Karpas-422 (cell line): Measurements from ENCODE around the gene CLIC1. TPM values are rescaled to one million over a fixed set of nuclear protein-coding genes. Genes with fewer than 3 reads are reported as not detected.

Experiments
- DNase-seq: peaks from one replicate; pipeline ENCODE4 v3.0.0-alpha.2; 2015
- H2AFZ ChIP-seq: fragments of 200-600 bp; sonication (generic); 2 replicates; pipeline ENCODE4 v1.6.1; 2014; ENCODE audit warnings: antibody characterized with exemption, low read length, mixed read lengths
- H3K27ac ChIP-seq: fragments of 200-600 bp; sonication (generic); 2 replicates; pipeline ENCODE4 v1.5.1; 2014; ENCODE audit warnings: mild to moderate bottlenecking, low read length, moderate library complexity
- H3K27me3 ChIP-seq: fragments of 200-600 bp; sonication (generic); 2 replicates; pipeline ENCODE4 v1.6.1; 2014; ENCODE audit warnings: low read length, mixed read lengths
- H3K36me3 ChIP-seq: fragments of 200-600 bp; sonication (generic); 2 replicates; pipeline ENCODE4 v1.6.1; 2014; ENCODE audit warnings: low read length, mixed read lengths; ENCODE audit not compliant: insufficient read depth
- H3K4me1 ChIP-seq: fragments of 200-600 bp; sonication (generic); 2 replicates; pipeline ENCODE4 v1.6.1; 2014; ENCODE audit warnings: mild to moderate bottlenecking, low read length, mixed read lengths
- H3K4me2 ChIP-seq: fragments of 200-600 bp; sonication (generic); 2 replicates; pipeline ENCODE4 v1.6.1; 2014; ENCODE audit warnings: low read length, low read depth, mild to moderate bottlenecking; ENCODE audit not compliant: poor library complexity, severe bottlenecking
- H3K4me3 ChIP-seq: fragments of 200-600 bp; sonication (generic); 2 replicates; pipeline ENCODE4 v1.5.1; 2014; ENCODE audit warnings: mild to moderate bottlenecking, antibody characterized with exemption, low read length, mixed read lengths
- H3K79me2 ChIP-seq: fragments of 200-600 bp; sonication (generic); 2 replicates; pipeline ENCODE4 v1.6.1; 2014; ENCODE audit warnings: mild to moderate bottlenecking, low read length, mixed read lengths
- H3K9ac ChIP-seq: fragments of 200-600 bp; sonication (generic); 2 replicates; pipeline ENCODE4 v1.6.0; 2014; ENCODE audit warnings: low read length
- H3K9me2 ChIP-seq: fragments of 200-600 bp; sonication (generic), shearing (Covaris generic); replicated peaks from 2 replicates; pipeline ENCODE4 v1.6.0; 2014; ENCODE audit warnings: mild to moderate bottlenecking, low read length, moderate library complexity; ENCODE audit not compliant: insufficient read depth
- H3K9me3 ChIP-seq: fragments of 300-700, 200-600 bp; sonication (generic); 2 replicates; pipeline ENCODE4 v1.6.1; 2014; ENCODE audit warnings: low read length, mixed read lengths
- H4K20me1 ChIP-seq: fragments of 200-600 bp; sonication (generic); 2 replicates; pipeline ENCODE4 v1.6.1; 2014; ENCODE audit warnings: mild to moderate bottlenecking, antibody characterized with exemption, low read length, low read depth; ENCODE audit not compliant: insufficient read depth
- total RNA-seq: library from RNA; depleted of rRNA; stranded (reverse); fragments of >200 nt; shearing (Covaris generic); gene quantifications from 2 replicates; pipeline ENCODE4 v1.2.3, GENCODE V29; 2014; ENCODE audit warnings: low replicate concordance

Gene CLIC1
- total RNA-seq, 1 experiment from 2014 or later, result 385 TPM

GRCh38 chr6:31764198-31764597 lies 27.9 kb upstream of the CLIC1 start:
- Histone ChIP-seq H3K4me2 (no peak overlapping the region), H3K27me3 (no peaks in the 10 kb centered on the region), H3K4me1 (no peaks in the 10 kb centered on the region), H3K4me3 (no peak overlapping the region), H2AFZ (no peak overlapping the region), H3K9ac (no peak overlapping the region), H3K36me3 (0 out of 2 replicates have a peak, but pooled peaks cover 7% of the 10 kb centered on the region), H3K79me2 (no peaks in the 10 kb centered on the region), H3K27ac (no peak overlapping the region), H3K9me2 (no peaks in the 10 kb centered on the region), H4K20me1 (no peaks in the 10 kb centered on the region), H3K9me3 (no peaks in the 10 kb centered on the region)
- DNase-seq, result no peak

GRCh38 chr6:31763619-31763940 lies 27.2 kb upstream of the CLIC1 start:
- no peak overlapping the region for H3K27ac ChIP-seq
- no peaks in the 10 kb centered on the region for H3K4me1 ChIP-seq
- 0 out of 2 replicates have a peak, but pooled peaks cover 7% of the 10 kb centered on the region for H3K36me3 ChIP-seq
- H3K9me3 ChIP-seq, result no peaks in the 10 kb centered on the region
- H4K20me1 ChIP-seq, result no peaks in the 10 kb centered on the region
- H3K27me3 ChIP-seq, result no peaks in the 10 kb centered on the region
- H3K9ac ChIP-seq, result no peak overlapping the region
- H3K4me2 ChIP-seq, result no peak overlapping the region
- no peak overlapping the region for H3K4me3 ChIP-seq
- no peak overlapping the region for H2AFZ ChIP-seq
- no peaks in the 10 kb centered on the region for H3K79me2 ChIP-seq
- no peaks in the 10 kb centered on the region for H3K9me2 ChIP-seq
- DNase-seq, result no peak

- H2AFZ ChIP-seq, result no peak overlapping the region
- no peaks in the 10 kb centered on the region for H3K27me3 ChIP-seq
- no peak overlapping the region for H3K9ac ChIP-seq
- no peak for DNase-seq
- H3K9me2 ChIP-seq, result no peaks in the 10 kb centered on the region
- H3K79me2 ChIP-seq, result no peaks in the 10 kb centered on the region
- H4K20me1 ChIP-seq, result no peaks in the 10 kb centered on the region
- H3K27ac ChIP-seq, result no peak overlapping the region
- H3K9me3 ChIP-seq, result no peaks in the 10 kb centered on the region
- H3K36me3 ChIP-seq, result 0 out of 2 replicates have a peak, but pooled peaks cover 7% of the 10 kb centered on the region
- H3K4me2 ChIP-seq, result no peak overlapping the region
- no peak overlapping the region for H3K4me3 ChIP-seq
- no peaks in the 10 kb centered on the region for H3K4me1 ChIP-seq
Measured at GRCh38 chr6:31762878-31763618, 26.7 kb upstream of the CLIC1 start.

GRCh38 chr6:31762356-31762755 lies 26.0 kb upstream of the CLIC1 start, which contains the start of gene SAPCD1:
TSS of gene SAPCD1 (plus strand) at chr6:31762656. CDS start at chr6:31763055, 399 bp downstream.
- Histone ChIP-seq H3K9me3 (no peaks in the 10 kb centered on the region), H3K4me3 (no peak within 1 kb of the TSS), H3K4me2 (no peak within 1 kb of the TSS), H3K4me1 (no peaks in the 10 kb centered on the region), H3K9me2 (no peaks in the 10 kb centered on the region), H2AFZ (no peak within 1 kb of the TSS), H3K27me3 (no peaks in the 10 kb centered on the region), H3K36me3 (0 out of 2 replicates have a peak, but pooled peaks cover 7% of the 10 kb centered on the region), H3K27ac (no peak within 1 kb of the TSS), H4K20me1 (no peaks in the 10 kb centered on the region), H3K9ac (no peak within 1 kb of the TSS), H3K79me2 (no peaks in the 10 kb centered on the region)
- DNase-seq, result no peak

GRCh38 chr6:31761343-31761742 lies 25.0 kb upstream of the CLIC1 start:
- Histone ChIP-seq H3K36me3 (0 out of 2 replicates have a peak, but pooled peaks cover 7% of the 10 kb centered on the region), H3K9ac (no peak overlapping the region), H3K27me3 (no peaks in the 10 kb centered on the region), H3K4me2 (no peak overlapping the region), H3K4me3 (no peak overlapping the region), H3K9me3 (no peaks in the 10 kb centered on the region), H3K79me2 (no peaks in the 10 kb centered on the region), H3K9me2 (no peaks in the 10 kb centered on the region), H3K27ac (no peak overlapping the region), H4K20me1 (no peaks in the 10 kb centered on the region), H2AFZ (no peak overlapping the region), H3K4me1 (no peaks in the 10 kb centered on the region)
- no peak for DNase-seq

- Histone ChIP-seq H3K9ac (no peak overlapping the region), H4K20me1 (no peaks in the 10 kb centered on the region), H3K4me2 (no peak overlapping the region), H2AFZ (no peak overlapping the region), H3K9me3 (no peaks in the 10 kb centered on the region), H3K27me3 (no peaks in the 10 kb centered on the region), H3K36me3 (0 out of 2 replicates have a peak, but pooled peaks cover 7% of the 10 kb centered on the region), H3K27ac (no peak overlapping the region), H3K79me2 (no peaks in the 10 kb centered on the region), H3K9me2 (no peaks in the 10 kb centered on the region), H3K4me1 (no peaks in the 10 kb centered on the region), H3K4me3 (no peak overlapping the region)
- no peak for DNase-seq
Measured at GRCh38 chr6:31760790-31761189, 24.5 kb upstream of the CLIC1 start.

- H3K4me3 ChIP-seq, result no peak overlapping the region
- no peaks in the 10 kb centered on the region for H3K4me1 ChIP-seq
Measured at GRCh38 chr6:31758281-31758680, 22.0 kb upstream of the CLIC1 start.

GRCh38 chr6:31752739-31753319 lies 16.5 kb upstream of the CLIC1 start:
- Histone ChIP-seq H3K4me1 (no peaks in the 10 kb centered on the region), H3K27ac (no peak overlapping the region), H3K9ac (no peak overlapping the region), H3K36me3 (no peaks in the 10 kb centered on the region), H3K79me2 (no peaks in the 10 kb centered on the region), H3K27me3 (no peaks in the 10 kb centered on the region), H3K9me2 (no peaks in the 10 kb centered on the region), H3K4me3 (no peak overlapping the region), H2AFZ (no peak overlapping the region), H3K9me3 (no peaks in the 10 kb centered on the region), H4K20me1 (no peaks in the 10 kb centered on the region), H3K4me2 (no peak overlapping the region)
- no peak for DNase-seq

More at GRCh38 chr6:31758281-31758680, 22.0 kb upstream of the CLIC1 start:
- no peaks in the 10 kb centered on the region for H3K9me3 ChIP-seq
- no peak overlapping the region for H3K4me2 ChIP-seq
- H3K27ac ChIP-seq, result no peak overlapping the region
- no peaks in the 10 kb centered on the region for H4K20me1 ChIP-seq
- H3K79me2 ChIP-seq, result no peaks in the 10 kb centered on the region
- no peaks in the 10 kb centered on the region for H3K36me3 ChIP-seq
- DNase-seq, result no peak
- H3K9ac ChIP-seq, result no peak overlapping the region
- H3K27me3 ChIP-seq, result no peaks in the 10 kb centered on the region
- H3K9me2 ChIP-seq, result no peaks in the 10 kb centered on the region
- H2AFZ ChIP-seq, result no peak overlapping the region
